ENCODE measurements around the gene BCAR1. TPM values are rescaled to one million over a fixed set of nuclear protein-coding genes. Genes with fewer than 3 reads are reported as not detected.
A peak's percentile ranks its signal among the peaks of the same experiment; 100 is the strongest.
"Not testable (repeated sequence)": the region's sequence is repeated elsewhere in the genome, so short reads cannot be mapped to it uniquely, and the experiment has no call there.

The BCAR1 gene
- total RNA-seq, 4 donors from 2014 or later: 51.1 to 89.9 (median 71.3) TPM

DNA sequence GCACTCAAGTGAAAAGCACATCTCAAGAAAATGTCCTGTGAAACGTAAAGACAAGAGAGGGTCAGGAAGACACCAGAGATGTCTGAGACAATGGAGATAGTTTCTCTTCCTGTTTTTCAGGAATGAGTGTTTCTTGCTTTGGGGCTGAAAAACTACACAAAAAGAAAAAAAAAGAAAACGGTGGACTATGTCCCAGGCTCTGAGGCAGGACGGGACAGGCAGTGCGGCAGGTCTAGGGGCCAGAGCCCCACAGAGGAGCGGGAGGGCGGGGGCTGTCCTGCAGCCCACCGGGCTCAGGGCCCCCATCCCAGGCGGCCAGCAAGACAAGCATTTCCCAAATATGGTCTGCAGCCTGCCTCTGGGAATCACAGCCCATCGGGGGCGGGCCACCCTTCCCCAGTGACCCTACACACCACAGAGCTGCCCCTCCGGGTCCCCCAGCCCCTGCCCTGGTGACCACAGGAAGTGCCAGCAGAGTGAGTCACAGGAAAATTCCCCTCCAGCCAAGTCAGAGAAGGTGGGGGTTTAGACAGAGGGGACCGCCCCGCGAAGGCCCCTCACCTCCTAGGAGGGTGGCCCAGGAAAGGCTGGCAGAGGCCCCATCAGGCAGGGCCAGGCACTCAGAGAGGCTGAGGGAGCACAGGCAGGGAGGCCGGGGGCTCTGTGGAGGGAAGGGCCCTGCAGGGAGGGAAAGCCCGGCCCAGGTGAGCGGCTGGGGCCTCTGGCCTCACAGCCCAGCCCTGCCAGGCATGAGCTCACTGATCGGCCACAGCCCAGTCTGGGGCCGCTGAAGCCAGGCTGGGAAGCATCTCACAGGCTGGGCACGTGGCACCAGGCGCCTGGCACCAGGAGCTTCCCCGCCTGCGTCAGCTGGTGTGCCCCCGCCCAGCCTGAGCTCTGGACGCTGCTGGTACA, 6.3 kb downstream of the BCAR1 start:
- DNase-seq: peak; percentile 88 to 96
- H3K27ac ChIP-seq: peak overlapping the region; percentile 85 to 93 (median 91)
- intact Hi-C loops (cut with DNase I): no loop called here
- H3K27me3 ChIP-seq: no peaks in the 10 kb centered on the region
- peaks cover 10 to 12% of the 10 kb centered on the region in 2 donors for H3K36me3 ChIP-seq
- 34 to 44% methylated on average over 11 to 16 of the region's 25 CpGs for WGBS, 2 donors
- H3K9me3 ChIP-seq: no peaks in the 10 kb centered on the region
- peaks cover 51 to 77% of the 10 kb centered on the region in 2 donors for H3K4me1 ChIP-seq
- no peak overlapping the region for H3K4me3 ChIP-seq (replicated peaks in 1 of 3)
- TF ChIP-seq POLR2A (IDR thresholded peaks at IDR 0.05): peak in 1 of 2 donors; percentile 56
- TF ChIP-seq, protein P1, sequence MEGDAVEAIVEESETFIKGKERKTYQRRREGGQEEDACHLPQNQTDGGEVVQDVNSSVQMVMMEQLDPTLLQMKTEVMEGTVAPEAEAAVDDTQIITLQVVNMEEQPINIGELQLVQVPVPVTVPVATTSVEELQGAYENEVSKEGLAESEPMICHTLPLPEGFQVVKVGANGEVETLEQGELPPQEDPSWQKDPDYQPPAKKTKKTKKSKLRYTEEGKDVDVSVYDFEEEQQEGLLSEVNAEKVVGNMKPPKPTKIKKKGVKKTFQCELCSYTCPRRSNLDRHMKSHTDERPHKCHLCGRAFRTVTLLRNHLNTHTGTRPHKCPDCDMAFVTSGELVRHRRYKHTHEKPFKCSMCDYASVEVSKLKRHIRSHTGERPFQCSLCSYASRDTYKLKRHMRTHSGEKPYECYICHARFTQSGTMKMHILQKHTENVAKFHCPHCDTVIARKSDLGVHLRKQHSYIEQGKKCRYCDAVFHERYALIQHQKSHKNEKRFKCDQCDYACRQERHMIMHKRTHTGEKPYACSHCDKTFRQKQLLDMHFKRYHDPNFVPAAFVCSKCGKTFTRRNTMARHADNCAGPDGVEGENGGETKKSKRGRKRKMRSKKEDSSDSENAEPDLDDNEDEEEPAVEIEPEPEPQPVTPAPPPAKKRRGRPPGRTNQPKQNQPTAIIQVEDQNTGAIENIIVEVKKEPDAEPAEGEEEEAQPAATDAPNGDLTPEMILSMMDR (IDR thresholded peaks at IDR 0.05): no peak

DNA sequence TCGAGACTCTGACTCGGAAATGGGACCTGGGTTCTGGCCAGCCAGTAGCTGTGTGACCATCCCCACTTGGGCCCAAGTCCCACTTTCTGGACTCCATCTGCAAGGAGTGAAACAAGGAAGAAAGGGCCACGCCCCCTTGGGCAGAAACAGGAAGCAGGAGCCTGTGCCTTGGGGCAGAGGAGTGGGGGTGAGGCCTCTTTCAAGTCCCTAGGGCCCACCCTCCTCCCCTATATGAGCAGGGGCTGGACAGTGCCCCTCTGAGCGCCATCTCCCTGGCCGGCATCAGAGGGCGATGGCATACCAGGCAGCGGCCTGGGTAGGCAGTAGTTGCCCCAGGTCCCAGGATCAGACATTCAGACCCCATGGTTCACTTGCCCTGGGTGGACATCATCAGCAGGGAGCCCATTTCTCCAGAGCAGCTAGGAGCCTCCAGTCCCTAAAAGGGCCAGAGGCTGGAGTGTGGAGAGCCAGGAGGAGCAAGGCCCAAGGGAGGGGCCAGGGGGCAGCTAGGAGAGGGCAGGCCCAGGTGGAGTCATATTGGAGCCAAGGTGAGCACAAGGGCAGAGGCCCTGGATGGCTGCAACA, 7.1 kb downstream of the BCAR1 start:
- DNase-seq: peak; percentile 45 to 51
- WGBS, 2 donors: 63 to 78% methylated on average over 6 to 7 of the region's 7 CpGs
- no peak for TF ChIP-seq POLR2A (IDR thresholded peaks at IDR 0.05)
- TF ChIP-seq, protein P1 (IDR thresholded peaks at IDR 0.05): no peak
- Histone ChIP-seq H3K4me3 (replicated peaks in 1 of 3) (no peak overlapping the region), H3K27me3 (no peaks in the 10 kb centered on the region), H3K27ac (peak overlapping the region; percentile 85 to 93 (median 91)), H3K36me3 (peaks cover 10 to 12% of the 10 kb centered on the region in 2 donors), H3K4me1 (peaks cover 50 to 77% of the 10 kb centered on the region in 2 donors), H3K9me3 (no peaks in the 10 kb centered on the region)
- intact Hi-C loops (cut with DNase I): no loop called here

DNA sequence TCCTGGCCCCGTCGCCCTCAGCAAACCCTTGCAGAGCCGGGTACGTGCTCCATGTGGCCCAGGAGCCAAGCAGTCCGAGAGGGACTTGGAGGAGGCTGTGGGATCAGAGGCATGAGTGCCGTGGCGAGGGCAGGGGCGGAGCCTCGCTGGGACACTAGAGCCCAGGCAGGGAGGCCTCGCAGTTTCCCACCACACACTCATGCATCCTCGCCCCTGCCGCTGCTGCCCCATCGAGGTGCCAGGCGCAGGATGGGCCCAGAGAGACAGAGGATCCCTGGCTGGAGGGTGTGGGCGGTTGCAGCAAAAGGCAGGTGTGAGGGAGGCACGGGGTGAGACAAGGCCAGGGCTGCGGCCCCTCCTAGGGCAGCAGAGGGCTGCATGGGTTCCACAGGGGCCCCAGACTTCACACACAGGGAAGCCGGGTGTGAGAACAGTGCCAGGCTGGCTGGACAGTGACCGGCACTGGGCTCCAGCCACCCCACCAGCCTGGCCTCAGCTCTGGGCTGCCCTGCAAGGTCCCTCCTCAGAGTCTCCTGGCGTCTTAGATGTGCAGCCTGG, 7.7 kb downstream of the BCAR1 start:
- Histone ChIP-seq H3K4me3 (replicated peaks in 1 of 3) (no peak overlapping the region), H3K4me1 (peaks cover 50 to 77% of the 10 kb centered on the region in 2 donors), H3K27ac (peak overlapping the region in 2 of 3 donors; percentile 85 to 91), H3K27me3 (no peaks in the 10 kb centered on the region), H3K9me3 (no peaks in the 10 kb centered on the region), H3K36me3 (peaks cover 10 to 12% of the 10 kb centered on the region in 2 donors)
- no peak for TF ChIP-seq POLR2A (IDR thresholded peaks at IDR 0.05)
- TF ChIP-seq, protein P1 (IDR thresholded peaks at IDR 0.05): no peak
- intact Hi-C loops (cut with DNase I): no loop called here
- 80 to 81% methylated on average over 16 to 18 of the region's 20 CpGs for WGBS, 2 donors
- DNase-seq: no peak

DNA sequence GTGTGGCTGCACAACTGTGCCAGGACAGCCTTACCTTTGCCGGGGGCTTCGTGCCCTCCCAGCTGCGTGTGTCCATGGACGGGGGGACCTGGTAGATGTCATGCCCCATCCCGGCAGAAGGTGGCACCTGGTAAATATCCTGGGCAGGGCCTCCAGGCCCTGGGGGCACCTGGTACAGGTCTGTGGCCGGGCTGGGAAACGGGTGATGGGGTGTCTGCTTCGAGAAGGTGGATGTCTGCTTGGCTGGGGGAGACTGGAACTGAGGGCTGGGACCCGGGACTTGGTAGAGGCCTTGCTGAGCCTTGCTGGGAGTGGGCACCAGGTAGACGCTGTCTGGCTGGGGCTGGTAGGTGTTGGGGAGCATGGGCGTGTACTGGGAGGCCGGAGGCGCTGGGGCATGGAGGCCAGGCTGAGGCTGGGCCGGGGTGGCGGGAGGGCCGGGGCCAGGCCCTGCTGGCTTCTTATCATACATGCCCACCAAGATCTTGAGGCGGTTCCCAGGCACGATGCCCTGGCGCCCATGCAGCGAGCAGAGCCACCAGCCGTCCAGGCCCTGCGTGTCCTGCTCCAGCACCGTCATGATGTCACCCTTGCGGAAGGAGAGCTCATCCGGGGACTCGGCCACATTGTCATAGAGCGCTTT, 8.9 kb downstream of the BCAR1 start:
- H3K36me3 ChIP-seq: peaks cover 10 to 12% of the 10 kb centered on the region in 2 donors
- H3K4me1 ChIP-seq: peaks cover 55 to 77% of the 10 kb centered on the region in 2 donors
- 89 to 96% methylated on average over 21 to 26 of the region's 27 CpGs for WGBS, 2 donors
- H3K4me3 ChIP-seq (replicated peaks in 1 of 3); H3K27ac ChIP-seq; intact Hi-C loops (cut with DNase I); H3K9me3 ChIP-seq; DNase-seq; H3K27me3 ChIP-seq: not testable (repeated sequence)

DNA sequence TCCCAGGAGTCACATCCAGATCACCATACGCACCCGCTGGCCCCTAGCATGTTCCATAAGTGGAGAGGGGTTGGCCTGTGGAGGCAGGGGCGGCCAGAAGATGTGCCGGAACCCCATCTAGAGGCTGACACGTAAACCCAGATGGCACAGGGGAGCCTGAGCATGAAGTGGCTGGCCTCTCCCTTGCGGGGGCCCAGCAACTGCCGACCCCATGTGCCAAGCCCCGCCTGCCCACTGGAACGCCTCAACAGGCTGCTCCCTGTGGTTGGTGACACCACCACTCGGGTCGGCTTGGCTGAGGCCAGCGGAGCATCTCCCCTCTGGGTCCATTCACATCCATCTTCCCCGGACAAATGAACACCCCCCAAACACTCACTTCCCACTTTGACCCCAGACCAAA, 9.5 kb downstream of the BCAR1 start:
- 91 to 93% methylated on average over 7 to 8 of the region's 13 CpGs for WGBS, 2 donors
- TF ChIP-seq, protein P1 (IDR thresholded peaks at IDR 0.05): no peak
- no peak for TF ChIP-seq POLR2A (IDR thresholded peaks at IDR 0.05)
- Histone ChIP-seq H3K9me3 (no peaks in the 10 kb centered on the region), H3K36me3 (peaks cover 10 to 12% of the 10 kb centered on the region in 2 donors), H3K4me3 (replicated peaks in 1 of 3) (no peak overlapping the region), H3K27ac (no peak overlapping the region), H3K27me3 (no peaks in the 10 kb centered on the region), H3K4me1 (peaks cover 55 to 72% of the 10 kb centered on the region in 2 donors)
- no peak for DNase-seq
- intact Hi-C loops (cut with DNase I): no loop called here
